ENCODE results near the gene ADAM23.
"Not testable (repeated sequence)": the region's sequence is repeated elsewhere in the genome, so short reads cannot be mapped to it uniquely, and the experiment has no call there.

The ADAM23 gene, protein sequence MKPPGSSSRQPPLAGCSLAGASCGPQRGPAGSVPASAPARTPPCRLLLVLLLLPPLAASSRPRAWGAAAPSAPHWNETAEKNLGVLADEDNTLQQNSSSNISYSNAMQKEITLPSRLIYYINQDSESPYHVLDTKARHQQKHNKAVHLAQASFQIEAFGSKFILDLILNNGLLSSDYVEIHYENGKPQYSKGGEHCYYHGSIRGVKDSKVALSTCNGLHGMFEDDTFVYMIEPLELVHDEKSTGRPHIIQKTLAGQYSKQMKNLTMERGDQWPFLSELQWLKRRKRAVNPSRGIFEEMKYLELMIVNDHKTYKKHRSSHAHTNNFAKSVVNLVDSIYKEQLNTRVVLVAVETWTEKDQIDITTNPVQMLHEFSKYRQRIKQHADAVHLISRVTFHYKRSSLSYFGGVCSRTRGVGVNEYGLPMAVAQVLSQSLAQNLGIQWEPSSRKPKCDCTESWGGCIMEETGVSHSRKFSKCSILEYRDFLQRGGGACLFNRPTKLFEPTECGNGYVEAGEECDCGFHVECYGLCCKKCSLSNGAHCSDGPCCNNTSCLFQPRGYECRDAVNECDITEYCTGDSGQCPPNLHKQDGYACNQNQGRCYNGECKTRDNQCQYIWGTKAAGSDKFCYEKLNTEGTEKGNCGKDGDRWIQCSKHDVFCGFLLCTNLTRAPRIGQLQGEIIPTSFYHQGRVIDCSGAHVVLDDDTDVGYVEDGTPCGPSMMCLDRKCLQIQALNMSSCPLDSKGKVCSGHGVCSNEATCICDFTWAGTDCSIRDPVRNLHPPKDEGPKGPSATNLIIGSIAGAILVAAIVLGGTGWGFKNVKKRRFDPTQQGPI

DNA sequence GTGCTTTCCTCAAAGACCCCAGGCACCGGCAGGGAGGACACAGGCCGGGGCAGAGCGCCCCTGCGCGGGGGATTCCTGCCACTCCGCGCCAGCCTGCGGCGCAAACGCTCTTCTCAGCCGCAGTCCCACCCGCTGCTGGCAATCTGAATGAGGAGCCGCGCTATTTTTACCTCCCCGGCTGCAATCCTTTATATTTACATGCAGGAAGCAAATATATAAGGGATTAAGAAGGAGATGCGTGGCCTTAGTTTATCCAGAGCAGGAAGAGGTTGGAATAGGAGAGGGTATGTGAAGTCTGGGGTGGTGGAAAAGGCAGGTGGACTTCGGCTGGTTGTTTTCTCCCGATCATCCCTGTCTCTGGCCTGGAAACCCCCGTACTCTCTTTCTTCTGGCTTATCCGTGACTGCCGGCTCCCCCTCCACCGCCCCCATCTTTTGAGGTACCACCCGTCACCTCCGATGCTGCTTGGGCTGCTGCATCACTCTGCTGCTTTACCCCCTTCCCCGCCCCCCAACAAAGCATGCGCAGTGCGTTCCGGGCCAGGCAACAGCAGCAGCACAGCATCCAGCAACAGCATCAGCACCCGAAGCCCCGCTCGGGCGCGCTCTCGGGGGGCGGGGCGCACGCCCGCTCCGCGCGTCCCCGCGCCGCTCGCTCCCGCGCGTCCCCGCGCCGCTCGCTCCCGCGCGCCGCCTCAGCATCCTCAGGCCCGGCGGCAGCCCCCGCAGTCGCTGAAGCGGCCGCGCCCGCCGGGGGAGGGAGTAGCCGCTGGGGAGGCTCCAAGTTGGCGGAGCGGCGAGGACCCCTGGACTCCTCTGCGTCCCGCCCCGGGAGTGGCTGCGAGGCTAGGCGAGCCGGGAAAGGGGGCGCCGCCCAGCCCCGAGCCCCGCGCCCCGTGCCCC, at the start of gene ADAM23:
ADAM23 (plus strand) TSS at position 700 of the 902 bp plus-strand sequence. CDS start 335 bp downstream, outside the sequence.
- H2AFZ ChIP-seq (ENCODE audit: low read depth, low read length, severe bottlenecking): peak within 1 kb of the TSS; percentile 57
- no peaks in the 10 kb centered on the region for H3K79me2 ChIP-seq (ENCODE audit: insufficient read depth, low read length)
- no peaks in the 10 kb centered on the region for H3K9me3 ChIP-seq (ENCODE audit: insufficient read depth, low read length)
- no peaks in the 10 kb centered on the region for H3K36me3 ChIP-seq (ENCODE audit: low read length)
- H3K27me3 ChIP-seq (ENCODE audit: low read length): no peaks in the 10 kb centered on the region
- H3K4me2 ChIP-seq (ENCODE audit: low read depth, low read length, poor library complexity, severe bottlenecking): peak within 1 kb of the TSS; percentile 82
- peak within 1 kb of the TSS; percentile 50 for H3K9ac ChIP-seq (ENCODE audit: low read length)
- TF ChIP-seq EZH2phosphoT487 (conservative IDR thresholded peaks at IDR 0.05; ENCODE audit: low read length): no peak
- TF ChIP-seq, protein P1, sequence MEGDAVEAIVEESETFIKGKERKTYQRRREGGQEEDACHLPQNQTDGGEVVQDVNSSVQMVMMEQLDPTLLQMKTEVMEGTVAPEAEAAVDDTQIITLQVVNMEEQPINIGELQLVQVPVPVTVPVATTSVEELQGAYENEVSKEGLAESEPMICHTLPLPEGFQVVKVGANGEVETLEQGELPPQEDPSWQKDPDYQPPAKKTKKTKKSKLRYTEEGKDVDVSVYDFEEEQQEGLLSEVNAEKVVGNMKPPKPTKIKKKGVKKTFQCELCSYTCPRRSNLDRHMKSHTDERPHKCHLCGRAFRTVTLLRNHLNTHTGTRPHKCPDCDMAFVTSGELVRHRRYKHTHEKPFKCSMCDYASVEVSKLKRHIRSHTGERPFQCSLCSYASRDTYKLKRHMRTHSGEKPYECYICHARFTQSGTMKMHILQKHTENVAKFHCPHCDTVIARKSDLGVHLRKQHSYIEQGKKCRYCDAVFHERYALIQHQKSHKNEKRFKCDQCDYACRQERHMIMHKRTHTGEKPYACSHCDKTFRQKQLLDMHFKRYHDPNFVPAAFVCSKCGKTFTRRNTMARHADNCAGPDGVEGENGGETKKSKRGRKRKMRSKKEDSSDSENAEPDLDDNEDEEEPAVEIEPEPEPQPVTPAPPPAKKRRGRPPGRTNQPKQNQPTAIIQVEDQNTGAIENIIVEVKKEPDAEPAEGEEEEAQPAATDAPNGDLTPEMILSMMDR (IDR thresholded peaks at IDR 0.05; ENCODE audit: insufficient read depth, low read length, poor library complexity, severe bottlenecking): peak; percentile 26
- H3K9me2 ChIP-seq (replicated peaks; ENCODE audit: insufficient read depth, low read length): no peaks in the 10 kb centered on the region
- H3K4me3 ChIP-seq (ENCODE audit: insufficient read depth, low read length, poor library complexity, severe bottlenecking): peak within 1 kb of the TSS; percentile 63
- 0 out of 2 replicates have a peak, but pooled peaks cover 12% of the 10 kb centered on the region for H3F3A ChIP-seq (ENCODE audit: insufficient read depth)
- H3K27ac ChIP-seq (ENCODE audit: low read depth, low read length): no peak within 1 kb of the TSS
- H4K20me1 ChIP-seq (ENCODE audit: low read depth, low read length): no peaks in the 10 kb centered on the region

DNA sequence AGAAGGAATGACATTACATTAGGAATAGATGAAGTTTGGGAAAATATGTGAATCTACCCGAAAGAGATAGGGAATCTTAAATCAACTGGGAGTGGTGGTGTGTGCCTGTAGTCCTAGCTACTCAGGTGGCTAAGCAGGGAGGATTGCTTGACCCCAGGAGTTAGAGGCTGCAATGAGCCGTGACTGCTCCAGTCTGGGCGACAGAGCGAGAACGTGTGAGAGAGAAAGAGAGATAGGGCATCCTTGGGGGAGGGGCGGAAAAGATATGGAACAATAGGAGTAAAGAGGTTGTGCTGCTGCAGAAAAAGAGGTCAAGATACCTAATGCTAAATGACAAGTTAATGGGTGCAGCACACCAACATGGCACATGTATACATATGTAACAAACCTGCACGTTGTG, 47.1 kb upstream of the ADAM23 start:
- H3K27ac ChIP-seq (ENCODE audit: low read depth, low read length): no peak overlapping the region
- TF ChIP-seq, protein P1 (IDR thresholded peaks at IDR 0.05; ENCODE audit: insufficient read depth, low read length, poor library complexity, severe bottlenecking): no peak
- TF ChIP-seq EZH2phosphoT487 (conservative IDR thresholded peaks at IDR 0.05; ENCODE audit: low read length): no peak
- H3K9me3 ChIP-seq (ENCODE audit: insufficient read depth, low read length): no peaks in the 10 kb centered on the region; the same call in 1 of the 2 replicates
- H3K9ac ChIP-seq (ENCODE audit: low read length): no peak overlapping the region
- H3F3A ChIP-seq (ENCODE audit: insufficient read depth): no peaks in the 10 kb centered on the region
- H3K36me3 ChIP-seq (ENCODE audit: low read length): no peaks in the 10 kb centered on the region
- H3K79me2 ChIP-seq (ENCODE audit: insufficient read depth, low read length): no peaks in the 10 kb centered on the region
- H4K20me1 ChIP-seq (ENCODE audit: low read depth, low read length): no peaks in the 10 kb centered on the region
- H3K27me3 ChIP-seq (ENCODE audit: low read length): no peaks in the 10 kb centered on the region
- H3K4me2 ChIP-seq (ENCODE audit: low read depth, low read length, poor library complexity, severe bottlenecking): no peak overlapping the region
- no peaks in the 10 kb centered on the region for H3K9me2 ChIP-seq (replicated peaks; ENCODE audit: insufficient read depth, low read length)
- H2AFZ ChIP-seq (ENCODE audit: low read depth, low read length, severe bottlenecking): no peak overlapping the region
- no peak overlapping the region for H3K4me3 ChIP-seq (ENCODE audit: insufficient read depth, low read length, poor library complexity, severe bottlenecking)

DNA sequence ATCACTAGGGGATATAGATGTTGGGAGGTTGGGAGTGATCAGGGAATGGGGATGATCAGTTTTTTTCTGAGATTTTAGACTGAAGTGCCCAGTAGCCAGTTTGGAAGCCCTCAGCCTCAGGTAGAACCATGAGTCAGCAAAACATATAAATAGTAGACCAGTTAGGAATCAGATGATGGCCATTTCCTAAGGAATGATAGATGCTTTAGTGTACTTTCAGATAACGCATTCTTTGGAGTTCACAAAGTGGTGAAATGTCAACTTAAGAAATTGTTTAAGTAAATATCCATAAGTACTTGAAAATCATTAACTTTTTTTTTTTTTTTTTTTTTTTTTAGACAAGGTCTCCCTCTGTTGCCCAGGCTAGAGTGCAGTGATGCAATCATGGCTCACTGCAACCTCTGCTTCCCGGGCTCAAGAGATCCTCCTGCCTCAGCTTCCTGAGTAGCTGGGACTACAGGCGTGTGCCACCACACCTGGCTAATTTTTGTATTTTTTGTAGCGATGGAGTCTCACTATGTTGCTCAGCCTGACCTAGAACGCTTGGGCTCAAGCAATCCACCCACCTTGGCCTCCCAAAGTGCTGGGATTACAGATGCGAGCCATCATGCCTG, 40.3 kb upstream of the ADAM23 start:
- H3K27ac ChIP-seq (ENCODE audit: low read depth, low read length); H4K20me1 ChIP-seq (ENCODE audit: low read depth, low read length); H3F3A ChIP-seq (ENCODE audit: insufficient read depth); H3K4me3 ChIP-seq (ENCODE audit: insufficient read depth, low read length, poor library complexity, severe bottlenecking); H3K9ac ChIP-seq (ENCODE audit: low read length); H3K27me3 ChIP-seq (ENCODE audit: low read length); H3K36me3 ChIP-seq (ENCODE audit: low read length); H3K79me2 ChIP-seq (ENCODE audit: insufficient read depth, low read length); H3K9me2 ChIP-seq (replicated peaks; ENCODE audit: insufficient read depth, low read length); H3K9me3 ChIP-seq (ENCODE audit: insufficient read depth, low read length); H3K4me2 ChIP-seq (ENCODE audit: low read depth, low read length, poor library complexity, severe bottlenecking); H2AFZ ChIP-seq (ENCODE audit: low read depth, low read length, severe bottlenecking): not testable (repeated sequence)
